Stimulated activated CD4-positive, alpha-beta T cell treated with anti-CD3 and anti-CD28 coated beads, TNF-alpha, amount 100 ng/mL, for 48 hours (primary cell): ENCODE data around the gene PLCB1.
"Not testable (repeated sequence)": the region's sequence is repeated elsewhere in the genome, so short reads cannot be mapped to it uniquely, and the experiment has no call there.

ENCODE experiments used
- DNase-seq, 3 donors: peaks; one replicate each; pipeline ENCODE4 v3.0.0-alpha.2; 2020; ENCODE audit warnings: low read depth in 3 of 3

PLCB1 gene

GRCh38 chr20:8156235-8157079 is 24.4 kb downstream of the PLCB1 start:
- DNase-seq: no peak

DNA sequence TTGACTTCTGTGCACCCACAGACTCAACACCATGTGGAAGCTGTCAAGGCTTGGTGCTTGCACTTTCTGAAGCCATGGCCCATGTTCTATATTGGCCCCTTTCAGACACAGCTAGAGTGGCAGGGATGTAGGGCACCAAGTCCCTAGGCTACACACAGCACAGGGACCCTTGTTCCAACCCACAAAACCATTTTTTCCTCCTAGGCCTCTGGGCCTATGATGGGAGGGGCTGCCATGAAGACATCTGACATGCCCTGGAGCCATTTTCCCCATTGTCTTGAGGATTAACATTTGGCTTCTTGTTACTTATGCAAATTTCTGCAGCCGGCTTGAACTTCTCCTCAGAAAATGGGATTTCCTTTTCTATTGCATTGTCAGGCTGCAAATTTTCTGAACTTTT is 27.2 kb downstream of the PLCB1 start:
- not testable (repeated sequence) for DNase-seq

DNA sequence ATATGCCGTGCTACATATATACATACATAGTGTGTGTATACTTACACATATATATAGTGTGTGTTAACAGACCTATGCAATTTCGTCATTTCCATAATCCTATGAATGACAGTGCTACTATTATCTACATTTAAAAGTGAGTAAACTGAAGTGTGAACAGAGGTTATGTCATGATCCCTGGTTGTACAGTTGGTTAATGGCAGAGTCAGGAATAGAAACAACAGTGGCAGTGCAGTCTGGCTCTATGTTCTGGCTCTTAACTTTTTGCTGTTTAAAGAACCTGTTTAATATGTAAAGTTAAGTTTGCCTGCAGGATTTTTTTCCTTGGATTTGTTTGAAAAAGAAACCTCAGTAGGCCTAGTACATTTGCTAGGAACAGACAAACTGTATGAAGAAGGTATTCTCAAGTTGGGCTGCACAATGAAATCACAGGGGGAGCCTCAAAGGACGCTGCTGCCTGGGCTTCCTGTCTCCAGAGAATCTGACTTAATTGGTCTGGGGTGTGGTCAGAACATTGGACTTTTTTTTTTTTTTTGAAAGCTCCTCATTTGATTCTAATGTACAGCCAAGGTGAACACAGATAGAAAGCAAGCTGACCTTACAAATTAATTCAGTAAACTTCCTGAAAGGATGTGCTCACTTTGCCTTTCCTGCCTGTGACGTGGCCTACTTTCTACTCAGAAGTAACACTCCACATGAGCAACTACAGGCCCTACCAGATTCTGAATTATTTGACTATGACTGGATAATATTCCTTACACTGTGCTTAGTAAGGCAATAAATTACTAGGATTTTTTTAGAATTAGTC is 29.4 kb downstream of the PLCB1 start:
- no peak for DNase-seq

DNA sequence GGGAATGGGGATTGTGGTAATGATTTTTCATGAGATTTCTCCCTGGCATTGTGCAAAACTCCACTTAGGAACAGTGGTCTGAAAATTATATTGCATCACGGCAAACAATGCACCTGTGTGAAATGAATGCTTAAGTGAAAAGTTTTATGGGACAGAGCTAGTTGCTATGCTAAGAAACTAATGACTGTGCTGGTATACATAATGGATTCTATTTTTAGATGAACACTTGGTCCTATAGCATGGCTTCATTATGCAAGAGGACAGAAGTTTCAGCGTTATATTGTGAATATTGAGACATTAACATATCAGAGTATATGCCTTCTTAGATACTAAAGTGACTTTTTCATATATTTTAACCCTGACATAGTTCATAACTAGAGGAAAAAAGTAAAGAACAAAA is 30.5 kb downstream of the PLCB1 start:
- DNase-seq: no peak

GRCh38 chr20:8163543-8163942 is 31.5 kb downstream of the PLCB1 start:
- no peak for DNase-seq

GRCh38 chr20:8166730-8167129 is 34.7 kb downstream of the PLCB1 start:
- DNase-seq: no peak

- DNase-seq: no peak
These were observed 36.8 kb downstream of the PLCB1 start for GRCh38 chr20:8168785-8169288.

GRCh38 chr20:8170921-8171320 is 38.9 kb downstream of the PLCB1 start:
- no peak for DNase-seq

DNA sequence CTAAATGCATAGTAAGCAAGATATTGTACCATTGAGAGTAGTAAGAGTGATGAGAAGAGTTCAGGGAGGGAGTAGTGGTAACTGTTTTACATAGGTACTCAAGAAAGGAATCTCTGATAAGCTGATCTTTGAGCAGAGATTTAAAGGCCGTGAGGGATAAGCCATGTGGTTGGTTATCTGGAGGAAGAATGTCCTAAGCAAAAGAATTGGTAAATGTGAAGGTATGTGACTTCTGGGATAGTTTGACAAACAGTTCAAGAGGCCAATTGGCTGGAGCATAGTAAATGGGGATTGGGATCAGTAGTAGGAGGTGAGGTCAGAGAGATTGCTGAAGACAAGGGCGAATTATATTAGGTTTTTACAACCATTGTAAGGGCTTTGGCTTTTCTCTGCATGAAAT is 40.1 kb downstream of the PLCB1 start:
- no peak for DNase-seq

GRCh38 chr20:8175741-8176675 is 43.9 kb downstream of the PLCB1 start:
- DNase-seq: no peak

DNA sequence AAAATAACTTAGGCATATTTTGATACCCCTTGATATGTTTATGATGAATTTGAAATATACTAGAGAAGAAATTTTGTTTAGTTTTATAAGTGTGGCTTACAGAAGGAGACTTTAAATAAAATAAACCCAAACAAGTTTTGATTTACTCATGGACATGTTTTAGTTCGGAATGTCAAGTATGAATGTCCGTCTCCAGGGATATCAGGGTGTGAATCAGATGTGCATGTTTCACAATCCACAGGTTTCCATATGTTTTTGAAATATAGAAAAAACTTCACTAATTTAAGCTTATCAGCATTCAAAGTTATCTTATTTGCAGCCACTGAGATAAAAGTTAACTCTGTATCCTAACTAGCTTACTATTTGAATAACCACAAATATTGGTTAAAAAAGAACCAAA is 51.5 kb downstream of the PLCB1 start:
- no peak for DNase-seq

GRCh38 chr20:8187740-8188139 is 55.7 kb downstream of the PLCB1 start:
- DNase-seq: no peak

- no peak for DNase-seq
These were observed 58.2 kb downstream of the PLCB1 start for GRCh38 chr20:8190043-8190880.

GRCh38 chr20:8194721-8195120 is 62.7 kb downstream of the PLCB1 start:
- DNase-seq: no peak

- DNase-seq: no peak
These were observed 64.0 kb downstream of the PLCB1 start for GRCh38 chr20:8196096-8196495.

DNA sequence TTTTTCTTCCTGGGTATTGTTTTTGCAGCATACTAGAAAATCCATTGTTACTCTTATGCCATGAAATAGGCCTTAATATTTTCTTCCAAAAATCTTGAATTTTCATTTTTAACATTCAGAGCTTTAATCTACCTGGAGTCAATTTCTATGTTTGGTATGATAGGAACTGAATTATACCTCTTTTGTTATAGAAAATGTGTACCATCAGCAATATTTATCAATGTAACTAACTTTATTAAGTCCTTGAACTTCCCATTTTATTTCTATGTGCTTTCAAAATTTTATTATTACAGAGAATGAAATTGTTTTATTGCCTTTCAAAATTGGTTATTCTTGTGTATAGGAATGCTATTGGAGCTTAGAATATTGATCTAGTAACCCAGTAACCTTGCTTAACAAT is 68.2 kb downstream of the PLCB1 start:
- no peak for DNase-seq

DNA sequence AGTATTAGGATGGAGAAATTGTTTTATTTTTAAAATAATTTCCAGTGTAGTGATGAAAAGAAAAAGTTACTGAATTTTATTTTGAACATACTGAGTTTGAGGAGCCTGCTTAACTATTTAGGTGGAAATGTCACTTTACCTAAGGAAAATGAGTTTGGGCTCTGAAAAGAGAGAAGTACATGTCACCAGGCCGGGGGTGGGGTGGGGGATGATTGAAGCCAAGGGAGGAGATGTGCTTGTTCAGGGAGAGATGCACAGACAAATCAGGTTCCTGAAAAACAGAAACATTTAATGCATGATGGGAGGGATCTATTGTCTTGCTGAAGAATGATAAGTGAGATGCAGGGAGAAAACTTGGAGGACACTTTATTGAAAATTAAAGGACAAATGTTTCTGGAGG is 71.3 kb downstream of the PLCB1 start:
- DNase-seq: no peak

DNA sequence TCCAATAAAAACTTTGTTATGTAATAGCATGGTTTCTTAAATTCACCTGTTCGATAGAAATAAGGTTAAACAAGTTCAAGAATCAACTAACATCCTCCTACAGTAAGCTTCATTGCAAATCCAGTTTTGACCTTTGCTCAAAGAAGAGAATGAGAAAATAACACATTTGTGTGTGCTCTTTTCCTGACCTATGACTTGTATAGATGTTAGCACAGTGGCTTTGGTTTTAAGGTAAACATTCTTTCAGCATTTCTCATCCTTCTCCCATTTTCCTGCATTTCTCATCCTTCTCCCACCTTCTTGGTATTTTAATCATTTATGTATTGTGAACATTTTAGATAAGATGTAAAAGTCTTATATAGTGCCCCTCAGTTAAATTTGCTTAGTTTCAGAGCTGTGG is 73.9 kb downstream of the PLCB1 start:
- DNase-seq: no peak

- no peak for DNase-seq
These were observed 76.2 kb downstream of the PLCB1 start for GRCh38 chr20:8208226-8208625.

- no peak for DNase-seq
These were observed 77.0 kb downstream of the PLCB1 start for GRCh38 chr20:8209061-8209460.

- no peak for DNase-seq
These were observed 78.7 kb downstream of the PLCB1 start for GRCh38 chr20:8210749-8211148.
